HEK293T (cell line): ENCODE data around the gene LSM3.
A peak's percentile ranks its signal among the peaks of the same experiment; 100 is the strongest.

ENCODE experiments used
- CTCF ChIA-PET: fragments of 350-600 bp; formaldehyde crosslinking; extraction: SDS; loops from one replicate; lab custom pipeline; 2021; ENCODE audit warnings: antibody characterized with exemption, inconsistent platforms; lab: Yijun Ruan, JAX
- POLR2A ChIA-PET: fragments of 350-600 bp; formaldehyde crosslinking; extraction: SDS; loops from one replicate; lab custom pipeline; 2020; ENCODE audit warnings: antibody characterized with exemption, inconsistent platforms; lab: Yijun Ruan, JAX
- DNase-seq: peaks from one replicate; pipeline ENCODE4 v3.0.0; 2012; ENCODE audit warnings: mixed read lengths; ENCODE audit errors: extremely low spot score
- ARNT ChIP-seq: fragments of 450-650 bp; IDR thresholded peaks from 2 replicates; pipeline ENCODE4 v1.6.1; 2017; ENCODE audit warnings: mild to moderate bottlenecking
- BHLHE40 ChIP-seq: fragments of 450-650 bp; IDR thresholded peaks from 2 replicates; pipeline ENCODE4 v1.6.1; 2016; ENCODE audit warnings: mild to moderate bottlenecking, moderate library complexity, borderline replicate concordance
- CTBP1 ChIP-seq: fragments of 450-650 bp; IDR thresholded peaks from 2 replicates; pipeline ENCODE4 v1.6.1; 2016; ENCODE audit warnings: borderline replicate concordance
- ELF4 ChIP-seq: fragments of 450-650 bp; IDR thresholded peaks from 2 replicates; pipeline ENCODE4 v1.6.1; 2017; ENCODE audit warnings: antibody characterized with exemption
- FOXA1 ChIP-seq: fragments of 450-650 bp; IDR thresholded peaks from 2 replicates; pipeline ENCODE4 v1.6.1; 2016; ENCODE audit warnings: mild to moderate bottlenecking
- FOXK2 ChIP-seq: fragments of 450-650 bp; IDR thresholded peaks from 2 replicates; pipeline ENCODE4 v1.6.1; 2016; ENCODE audit warnings: mild to moderate bottlenecking
- FOXM1 ChIP-seq: fragments of 450-650 bp; IDR thresholded peaks from 2 replicates; pipeline ENCODE4 v1.6.1; 2017; ENCODE audit warnings: mild to moderate bottlenecking, borderline replicate concordance
- HDGF ChIP-seq: fragments of 450-650 bp; IDR thresholded peaks from 2 replicates; pipeline ENCODE4 v1.6.1; 2017; ENCODE audit warnings: antibody characterized with exemption, borderline replicate concordance
- L3MBTL2 ChIP-seq: fragments of 450-650 bp; conservative IDR thresholded peaks from 2 replicates; pipeline ENCODE4 v1.6.1; 2016; ENCODE audit warnings: mild to moderate bottlenecking
- LEF1 ChIP-seq: fragments of 450-650 bp; IDR thresholded peaks from 2 replicates; pipeline ENCODE4 v1.6.1; 2017; ENCODE audit warnings: mild to moderate bottlenecking, borderline replicate concordance
- NFRKB ChIP-seq: fragments of 450-650 bp; IDR thresholded peaks from 2 replicates; pipeline ENCODE4 v1.6.1; 2016; ENCODE audit warnings: mild to moderate bottlenecking, moderate library complexity
- SP1 ChIP-seq: fragments of 450-650 bp; IDR thresholded peaks from 2 replicates; pipeline ENCODE4 v1.6.1; 2017
- SUZ12 ChIP-seq: fragments of 450-650 bp; IDR thresholded peaks from 2 replicates; pipeline ENCODE4 v1.6.1; 2016; ENCODE audit warnings: mild to moderate bottlenecking
- TARDBP ChIP-seq: fragments of 450-650 bp; IDR thresholded peaks from 2 replicates; pipeline ENCODE4 v1.6.1; 2016
- ZNF384 ChIP-seq: fragments of 450-650 bp; IDR thresholded peaks from 2 replicates; pipeline ENCODE4 v1.6.1; 2016
- TF ChIP-seq, protein P1 (sequence below): fragments of 450-650 bp; IDR thresholded peaks from 2 replicates; pipeline ENCODE4 v1.6.1; 2016

LSM3 gene

DNA sequence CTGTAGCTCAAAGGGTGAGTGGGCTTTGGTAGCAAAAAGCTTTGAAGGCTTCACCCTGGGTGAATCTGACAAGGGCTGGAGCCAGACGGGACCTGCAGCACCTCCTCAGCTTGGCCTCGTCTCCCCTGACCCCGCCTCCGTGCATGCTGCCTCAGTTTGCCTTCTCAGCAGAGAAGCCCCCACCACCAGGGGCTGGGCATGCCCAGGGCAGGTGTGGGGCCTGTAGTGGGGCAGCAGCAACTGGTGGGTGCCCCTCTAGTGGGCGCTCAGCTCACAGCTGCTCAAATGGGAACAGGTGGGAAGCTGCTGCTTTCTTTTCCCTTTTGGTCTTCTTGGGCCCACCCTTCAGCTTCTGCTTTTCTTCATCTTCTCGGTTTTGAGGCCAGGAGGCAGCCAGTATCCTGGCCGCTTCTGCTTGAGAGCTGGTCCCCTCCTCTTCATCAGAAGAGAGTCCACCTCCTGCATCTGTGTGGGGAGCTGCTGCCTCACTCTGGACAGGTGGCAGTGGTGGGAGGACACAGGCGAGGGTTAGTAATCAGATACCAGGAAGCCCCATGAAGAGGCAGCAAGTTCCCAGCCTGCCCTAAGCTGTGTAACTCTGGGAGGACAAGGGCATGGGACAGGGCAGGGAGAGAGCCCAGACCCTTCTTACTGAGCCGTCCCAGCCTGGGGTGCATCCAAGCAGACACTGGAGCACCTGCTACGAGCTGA is 32.8 kb upstream of the LSM3 start:
- POLR2A ChIA-PET, result interaction anchor here (0.9 to 1.8 kb wide), 2 partner anchors 21 to 33 kb away, joined by 4 read pairs; partner anchors contain the start of genes CHCHD4, LSM3, TMEM43 and XPC
- TF ChIP-seq SUZ12 (no peak), FOXK2 (no peak)
- CTCF ChIA-PET, result interaction anchor here (0.6 to 1.6 kb wide), 2 partner anchors 70 to 249 kb away, joined by 4 to 6 read pairs; no protein-coding TSS in a partner anchor
- DNase-seq, result no peak

DNA sequence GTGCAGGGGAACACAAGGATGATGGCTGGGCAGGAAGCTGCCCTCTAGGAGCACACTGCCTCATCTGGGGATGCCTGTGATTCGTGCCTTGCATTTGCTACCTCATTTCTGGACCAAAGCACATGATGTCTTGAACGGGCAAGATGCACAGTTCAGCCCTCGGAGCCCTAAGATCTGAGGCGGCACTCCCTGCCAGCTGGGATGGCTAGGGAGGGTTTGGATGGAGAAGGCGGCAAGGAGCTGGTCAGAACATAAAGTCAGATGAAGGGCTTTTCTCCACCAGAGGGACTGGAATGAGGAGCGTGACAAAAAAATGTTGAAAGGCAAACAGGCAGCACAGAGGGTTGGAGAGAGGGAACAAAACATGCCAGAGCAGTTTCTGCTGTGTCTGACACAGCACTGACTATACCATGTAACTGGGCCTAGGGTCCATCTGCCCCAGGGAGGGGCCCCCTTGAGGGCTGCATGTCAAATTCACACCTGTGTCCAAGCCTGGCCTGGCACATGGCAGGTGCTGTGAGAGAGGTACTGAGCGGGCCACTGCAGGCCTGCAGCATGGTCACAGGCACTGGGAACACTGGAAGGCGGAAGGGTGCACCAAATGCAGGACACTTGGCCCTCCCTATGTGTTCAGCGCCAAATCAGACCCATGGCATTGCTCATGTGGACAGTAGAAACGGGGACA is 32.1 kb upstream of the LSM3 start:
- POLR2A ChIA-PET, result interaction anchor here (0.9 to 1.8 kb wide), 2 partner anchors 22 to 32 kb away, joined by 4 read pairs; partner anchors contain the start of genes CHCHD4, LSM3, TMEM43 and XPC
- no peak for TF ChIP-seq TARDBP
- no peak for TF ChIP-seq FOXM1
- no peak for TF ChIP-seq LEF1
- TF ChIP-seq CTBP1, result no peak
- TF ChIP-seq SUZ12, result no peak
- no peak for TF ChIP-seq FOXK2
- no peak for TF ChIP-seq ZNF384
- no peak for TF ChIP-seq L3MBTL2
- TF ChIP-seq ELF4, result no peak
- TF ChIP-seq BHLHE40, result no peak
- TF ChIP-seq, protein P1, sequence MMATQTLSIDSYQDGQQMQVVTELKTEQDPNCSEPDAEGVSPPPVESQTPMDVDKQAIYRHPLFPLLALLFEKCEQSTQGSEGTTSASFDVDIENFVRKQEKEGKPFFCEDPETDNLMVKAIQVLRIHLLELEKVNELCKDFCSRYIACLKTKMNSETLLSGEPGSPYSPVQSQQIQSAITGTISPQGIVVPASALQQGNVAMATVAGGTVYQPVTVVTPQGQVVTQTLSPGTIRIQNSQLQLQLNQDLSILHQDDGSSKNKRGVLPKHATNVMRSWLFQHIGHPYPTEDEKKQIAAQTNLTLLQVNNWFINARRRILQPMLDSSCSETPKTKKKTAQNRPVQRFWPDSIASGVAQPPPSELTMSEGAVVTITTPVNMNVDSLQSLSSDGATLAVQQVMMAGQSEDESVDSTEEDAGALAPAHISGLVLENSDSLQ, result no peak
- TF ChIP-seq HDGF, result no peak
- CTCF ChIA-PET, result interaction anchor here (0.6 to 1.6 kb wide), 2 partner anchors 70 to 250 kb away, joined by 4 to 6 read pairs; no protein-coding TSS in a partner anchor
- DNase-seq, result no peak

DNA sequence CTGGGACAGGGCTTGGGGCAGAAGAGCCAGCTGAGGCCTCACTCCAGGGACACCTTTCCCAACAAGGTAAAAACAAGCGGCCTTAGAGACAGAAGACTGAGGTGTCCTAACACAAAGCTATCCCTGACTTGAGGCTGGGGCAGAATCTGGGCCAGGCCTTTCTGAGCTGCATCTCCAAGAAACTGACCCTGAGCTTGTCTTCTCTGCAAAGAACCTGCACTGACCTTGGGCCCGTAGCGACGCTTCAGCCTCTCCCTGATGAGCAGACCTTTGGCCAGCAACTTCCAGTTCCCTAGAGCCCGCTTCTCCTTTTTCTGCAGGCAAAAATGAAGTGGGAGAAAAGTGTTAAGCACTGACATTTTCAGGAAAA is 31.6 kb upstream of the LSM3 start:
- DNase-seq, result no peak
- CTCF ChIA-PET, result interaction anchor here (1.6 kb wide), 1 partner anchor 251 kb away, joined by 6 read pairs; no protein-coding TSS in a partner anchor
- TF ChIP-seq FOXA1, result no peak
- no peak for TF ChIP-seq HDGF
- no peak for TF ChIP-seq CTBP1
- no peak for TF ChIP-seq BHLHE40
- no peak for TF ChIP-seq LEF1
- no peak for TF ChIP-seq SUZ12
- TF ChIP-seq FOXK2, result no peak
- TF ChIP-seq L3MBTL2, result no peak
- POLR2A ChIA-PET, result interaction anchor here (1.8 kb wide), 1 partner anchor 31 kb away, joined by 4 read pairs; the partner anchor contains the start of genes LSM3 and XPC

DNA sequence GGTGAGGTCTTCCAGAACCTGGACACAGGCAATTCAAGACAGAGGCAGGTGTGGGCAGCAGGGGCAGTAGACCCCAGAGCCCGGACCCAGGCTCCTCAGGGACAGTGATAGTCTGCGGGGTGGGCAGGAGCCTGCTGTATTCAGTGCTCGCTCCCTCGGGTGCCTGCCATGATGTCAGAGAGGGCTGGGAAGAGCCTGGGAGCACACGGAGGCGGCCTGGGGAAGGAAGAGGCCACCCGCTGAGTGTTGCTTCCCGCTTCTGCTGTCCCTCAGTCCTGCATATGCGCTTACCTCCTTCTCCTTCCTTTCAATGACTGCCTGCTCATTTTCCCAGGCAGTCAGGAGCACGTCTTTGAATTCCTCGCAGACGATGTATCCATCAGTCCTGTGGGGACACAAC is 31.0 kb upstream of the LSM3 start:
- ChIA-PET POLR2A (interaction anchor here (1.8 kb wide), 1 partner anchor 31 kb away, joined by 4 read pairs; the partner anchor contains the start of genes LSM3 and XPC), CTCF (no interaction called here)
- DNase-seq, result no peak
- TF ChIP-seq ZNF384, result no peak
- TF ChIP-seq, protein P1, result no peak
- TF ChIP-seq FOXK2, result no peak
- no peak for TF ChIP-seq HDGF
- no peak for TF ChIP-seq ARNT
- no peak for TF ChIP-seq SP1
- TF ChIP-seq ELF4, result no peak
- TF ChIP-seq L3MBTL2, result no peak
- no peak for TF ChIP-seq TARDBP
- TF ChIP-seq SUZ12, result no peak
- no peak for TF ChIP-seq FOXM1
- TF ChIP-seq CTBP1, result no peak
- TF ChIP-seq BHLHE40, result no peak

DNA sequence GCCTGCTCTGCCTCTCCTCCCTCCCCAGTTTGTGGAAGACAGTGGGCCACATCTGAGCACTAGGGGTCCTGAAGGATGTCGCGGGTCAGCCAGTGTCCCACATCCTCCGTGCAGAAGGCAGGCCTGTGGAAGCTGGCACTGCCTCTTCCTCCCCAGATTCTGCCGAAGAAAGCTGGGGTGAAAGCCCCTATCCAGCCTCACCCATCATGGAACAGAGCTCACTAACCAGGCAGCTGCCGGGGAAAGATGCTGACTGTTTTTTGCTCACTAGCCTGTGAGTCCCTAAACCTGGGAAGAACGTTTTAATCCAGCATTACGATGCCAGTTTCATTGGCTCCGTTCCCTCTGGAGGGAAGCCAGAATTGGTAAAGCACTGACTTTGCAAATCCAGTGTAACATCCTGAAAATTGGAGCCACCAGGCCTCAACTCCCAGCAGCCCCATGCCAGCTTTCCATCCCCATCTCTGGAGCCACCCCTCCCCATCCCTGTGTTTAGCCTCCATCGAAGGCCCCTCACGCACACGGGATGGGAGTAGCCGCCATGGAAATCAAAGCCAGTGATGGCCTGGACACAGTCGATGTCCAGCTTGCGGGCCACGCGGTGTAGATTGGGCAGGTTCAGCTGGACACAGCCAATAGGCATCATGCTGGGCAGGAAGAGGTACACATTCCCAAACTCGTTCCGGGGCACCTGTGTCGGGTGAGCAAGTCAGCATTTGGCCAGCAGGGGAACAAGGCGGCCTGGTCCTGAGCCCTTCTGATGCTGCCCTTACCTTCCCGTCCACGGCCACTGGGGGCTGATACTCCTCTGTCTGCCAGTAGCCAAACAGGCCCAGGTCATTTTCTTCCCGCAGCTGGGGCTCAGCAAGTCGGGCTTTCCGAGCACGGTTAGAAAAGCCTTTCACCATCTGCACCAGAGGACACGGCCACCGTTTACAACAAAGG is 30.3 kb upstream of the LSM3 start:
- peak; percentile 61 for DNase-seq
- CTCF ChIA-PET, result no interaction called here
- POLR2A ChIA-PET, result interaction anchor here (0.8 kb wide), 1 partner anchor 30 kb away, joined by 3 read pairs; the partner anchor contains the start of genes LSM3 and XPC
- no peak for TF ChIP-seq ARNT

DNA sequence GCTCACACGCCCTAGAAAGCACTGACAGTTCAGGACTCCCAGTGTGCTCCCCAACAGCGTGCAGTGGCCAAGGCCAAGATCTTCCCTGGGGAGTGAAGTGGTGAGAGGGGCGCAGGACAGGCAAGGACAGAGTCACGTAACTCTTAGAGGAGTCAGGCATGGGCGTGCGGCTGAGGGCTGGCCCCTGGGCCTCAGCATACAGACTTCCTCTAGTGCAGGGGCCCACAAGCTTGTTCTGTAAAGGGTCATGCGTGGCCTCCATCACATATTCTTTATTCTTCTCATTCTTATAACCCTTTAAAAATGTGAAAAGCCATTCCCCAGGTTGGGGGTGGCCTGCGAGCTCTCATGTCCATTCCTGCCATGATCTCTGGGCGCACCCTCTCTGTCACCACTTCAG is 28.5 kb upstream of the LSM3 start:
- ChIA-PET CTCF (no interaction called here), POLR2A (interaction anchor here (1.0 kb wide), 1 partner anchor 255 kb away, joined by 3 read pairs; no protein-coding TSS in a partner anchor)
- TF ChIP-seq FOXM1 (no peak), HDGF (no peak), SP1 (no peak), ELF4 (no peak), ZNF384 (no peak), ARNT (no peak), FOXK2 (no peak), LEF1 (no peak), CTBP1 (no peak), SUZ12 (no peak), FOXA1 (no peak), L3MBTL2 (no peak), BHLHE40 (no peak), NFRKB (no peak)
- TF ChIP-seq, protein P1, result no peak
- no peak for DNase-seq
